Measurements from ENCODE around the gene PLCL1. TPM values are rescaled to one million over a fixed set of nuclear protein-coding genes. Genes with fewer than 3 reads are reported as not detected.

The PLCL1 gene
- total and polyA plus RNA-seq, 7 donors, result 4.3 to 25.4 (median 12.6) TPM

GRCh38 chr2:197920592-197921201 is 116.3 kb downstream of the PLCL1 start:
- intact Hi-C loops (cut with DNase I), result no loop called here
- H3K4me3 ChIP-seq, result peak overlapping the region; percentile 7
- DNase-seq (no peak), ATAC-seq (peak; percentile 78 to 87 (median 80))
- H3K9me3 ChIP-seq, result no peaks in the 10 kb centered on the region
- no peaks in the 10 kb centered on the region for H3K27me3 ChIP-seq (ENCODE audit: insufficient read depth in 3 of 3, low read length in 2 of 3)
- H3K27ac ChIP-seq, result peak overlapping the region; percentile 79
- H3K36me3 ChIP-seq (ENCODE audit: insufficient read depth in 1 of 2, low read depth in 1 of 2), result no peaks in the 10 kb centered on the region
- H3K4me1 ChIP-seq, result peaks cover 37% of the 10 kb centered on the region
- TF ChIP-seq CTCF (IDR thresholded peaks at IDR 0.05), result no peak
- 36 to 43% (median 38%) methylated on average over 5 of the region's 5 CpGs for WGBS, 3 donors

DNA sequence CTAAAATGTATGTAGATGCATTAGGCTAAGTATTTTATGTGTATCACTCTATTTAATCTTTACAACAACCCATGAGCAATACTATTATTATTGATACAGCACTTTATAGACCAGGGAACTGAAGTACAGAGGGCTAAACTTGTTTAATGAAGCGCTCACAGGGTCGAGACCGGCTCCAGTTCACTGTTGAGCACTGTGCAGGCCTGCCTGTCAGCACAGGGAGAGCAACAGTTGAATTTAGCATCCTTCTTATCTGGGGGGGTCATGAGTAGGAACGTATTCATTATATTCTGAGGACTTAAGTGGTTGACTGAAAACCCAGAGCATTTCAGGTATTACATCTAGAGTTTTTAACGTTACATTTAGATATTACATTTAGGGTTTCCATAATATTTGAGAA is 120.1 kb downstream of the PLCL1 start:
- Histone ChIP-seq H3K4me1 (peaks cover 48% of the 10 kb centered on the region), H3K9me3 (no peaks in the 10 kb centered on the region), H3K27ac (no peak overlapping the region), H3K4me3 (no peak overlapping the region), H3K27me3 (ENCODE audit: insufficient read depth in 3 of 3, low read length in 2 of 3) (no peaks in the 10 kb centered on the region), H3K36me3 (ENCODE audit: insufficient read depth in 1 of 2, low read depth in 1 of 2) (no peaks in the 10 kb centered on the region)
- no peak for ATAC-seq
- intact Hi-C loops (cut with DNase I), result no loop called here
- TF ChIP-seq CTCF (IDR thresholded peaks at IDR 0.05), result no peak
- 84 to 87% (median 85%) methylated on average over 5 of the region's 5 CpGs for whole genome bisulfite sequencing, 3 donors
- DNase-seq, result no peak

- no peak overlapping the region for H3K27ac ChIP-seq
- no peak overlapping the region for H3K4me3 ChIP-seq
- intact Hi-C loops (cut with DNase I), result no loop called here
- no peaks in the 10 kb centered on the region for H3K9me3 ChIP-seq
- DNase-seq, result no peak
- no peak for TF ChIP-seq CTCF (IDR thresholded peaks at IDR 0.05)
- no peak for ATAC-seq
- H3K27me3 ChIP-seq (ENCODE audit: insufficient read depth in 3 of 3, low read length in 2 of 3), result no peaks in the 10 kb centered on the region
- peaks cover 45% of the 10 kb centered on the region for H3K4me1 ChIP-seq
- H3K36me3 ChIP-seq (ENCODE audit: insufficient read depth in 1 of 2, low read depth in 1 of 2), result no peaks in the 10 kb centered on the region
Observed at GRCh38 chr2:197925204-197925603, 120.8 kb downstream of the PLCL1 start.

- Histone ChIP-seq H3K27ac (no peak overlapping the region), H3K27me3 (ENCODE audit: insufficient read depth in 3 of 3, low read length in 2 of 3) (no peaks in the 10 kb centered on the region), H3K36me3 (ENCODE audit: insufficient read depth in 1 of 2, low read depth in 1 of 2) (no peaks in the 10 kb centered on the region), H3K9me3 (no peaks in the 10 kb centered on the region), H3K4me3 (no peak overlapping the region), H3K4me1 (peaks cover 37% of the 10 kb centered on the region)
- TF ChIP-seq CTCF (IDR thresholded peaks at IDR 0.05), result no peak
- ATAC-seq (no peak), DNase-seq (no peak)
- intact Hi-C loops (cut with DNase I), result no loop called here
Observed at GRCh38 chr2:197925976-197926375, 121.6 kb downstream of the PLCL1 start.

DNA sequence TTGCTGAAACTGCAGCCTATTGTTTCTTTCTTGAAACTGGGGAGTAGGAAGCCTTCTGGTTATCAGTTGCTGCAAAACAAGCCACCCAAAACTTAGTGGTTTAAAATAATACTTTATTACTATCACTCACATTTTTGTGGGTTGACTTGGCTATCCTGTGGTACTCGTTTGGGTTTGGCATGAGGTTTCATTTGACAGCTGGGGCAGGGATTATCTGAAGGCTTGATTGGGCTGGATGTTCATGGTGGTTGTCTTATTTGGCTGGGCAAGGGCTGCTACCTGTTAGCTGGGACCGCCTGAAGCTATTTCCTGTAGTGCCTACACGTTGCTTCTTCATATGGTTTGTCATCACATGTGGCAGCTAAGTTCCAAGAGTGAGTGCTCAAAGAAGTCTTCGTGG is 122.3 kb downstream of the PLCL1 start:
- Histone ChIP-seq H3K27ac (no peak overlapping the region), H3K27me3 (ENCODE audit: insufficient read depth in 3 of 3, low read length in 2 of 3) (no peaks in the 10 kb centered on the region), H3K4me3 (no peak overlapping the region), H3K9me3 (no peaks in the 10 kb centered on the region), H3K36me3 (ENCODE audit: insufficient read depth in 1 of 2, low read depth in 1 of 2) (no peaks in the 10 kb centered on the region), H3K4me1 (peaks cover 30% of the 10 kb centered on the region)
- WGBS, 3 donors, result 71 to 77% (median 71%) methylated on average over 4 of the region's 4 CpGs
- no peak for TF ChIP-seq CTCF (IDR thresholded peaks at IDR 0.05)
- DNase-seq, result no peak
- intact Hi-C loops (cut with DNase I), result no loop called here
- no peak for ATAC-seq
